ENCODE data around the gene SAMD11.

Gene SAMD11

DNA sequence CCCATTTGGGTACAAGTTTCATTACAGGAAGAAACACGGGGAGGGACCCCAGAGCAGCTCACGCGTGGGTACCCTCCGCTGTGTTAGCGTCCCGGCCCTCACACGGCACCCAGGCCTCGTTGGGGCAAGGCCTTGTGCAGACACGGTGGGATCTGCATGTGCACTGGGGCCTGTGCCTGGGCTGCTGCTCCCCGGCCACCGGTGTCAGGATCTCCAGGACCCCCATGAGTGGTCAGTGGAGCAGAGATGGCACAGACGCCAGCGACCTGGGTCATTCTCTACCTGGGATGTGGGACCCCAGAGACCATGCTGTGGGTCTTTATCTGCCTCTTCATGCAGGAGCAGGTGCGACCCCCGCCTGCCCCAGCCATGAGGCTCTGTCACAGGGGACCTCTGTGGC lies 5.4 kb upstream of the SAMD11 start:
- Histone ChIP-seq H3K27me3 (replicated peaks; ENCODE audit: insufficient read depth, low read length) (peaks cover 100% of the 10 kb centered on the region), H3K27ac (ENCODE audit: low read length) (no peak overlapping the region), H3F3A (ENCODE audit: insufficient read depth, low read length) (no peaks in the 10 kb centered on the region), H3K9me2 (replicated peaks; ENCODE audit: insufficient read depth, low read length) (no peaks in the 10 kb centered on the region), H3K4me3 (ENCODE audit: low read length) (no peak overlapping the region), H3K36me3 (replicated peaks; ENCODE audit: insufficient read depth, low read length) (no peaks in the 10 kb centered on the region), H3K9me3 (replicated peaks; ENCODE audit: insufficient read depth, low read length) (no peaks in the 10 kb centered on the region), H4K20me1 (ENCODE audit: insufficient read depth, low read length) (no peaks in the 10 kb centered on the region), H3K79me2 (ENCODE audit: low read length) (no peaks in the 10 kb centered on the region), H3K4me2 (ENCODE audit: low read depth, low read length) (no peak overlapping the region), H2AFZ (ENCODE audit: low read length) (no peak overlapping the region), H3K4me1 (ENCODE audit: low read length) (no peaks in the 10 kb centered on the region; the same call in 1 of the 2 replicates), H3K9ac (ENCODE audit: low read length) (no peak overlapping the region)
- no peak for DNase-seq
- TF ChIP-seq EZH2 (optimal IDR thresholded peaks at IDR 0.05; ENCODE audit: low read depth, low read length) (no peak), EZH2phosphoT487 (IDR thresholded peaks at IDR 0.05; ENCODE audit: low read length) (no peak)
- TF ChIP-seq, protein P1, sequence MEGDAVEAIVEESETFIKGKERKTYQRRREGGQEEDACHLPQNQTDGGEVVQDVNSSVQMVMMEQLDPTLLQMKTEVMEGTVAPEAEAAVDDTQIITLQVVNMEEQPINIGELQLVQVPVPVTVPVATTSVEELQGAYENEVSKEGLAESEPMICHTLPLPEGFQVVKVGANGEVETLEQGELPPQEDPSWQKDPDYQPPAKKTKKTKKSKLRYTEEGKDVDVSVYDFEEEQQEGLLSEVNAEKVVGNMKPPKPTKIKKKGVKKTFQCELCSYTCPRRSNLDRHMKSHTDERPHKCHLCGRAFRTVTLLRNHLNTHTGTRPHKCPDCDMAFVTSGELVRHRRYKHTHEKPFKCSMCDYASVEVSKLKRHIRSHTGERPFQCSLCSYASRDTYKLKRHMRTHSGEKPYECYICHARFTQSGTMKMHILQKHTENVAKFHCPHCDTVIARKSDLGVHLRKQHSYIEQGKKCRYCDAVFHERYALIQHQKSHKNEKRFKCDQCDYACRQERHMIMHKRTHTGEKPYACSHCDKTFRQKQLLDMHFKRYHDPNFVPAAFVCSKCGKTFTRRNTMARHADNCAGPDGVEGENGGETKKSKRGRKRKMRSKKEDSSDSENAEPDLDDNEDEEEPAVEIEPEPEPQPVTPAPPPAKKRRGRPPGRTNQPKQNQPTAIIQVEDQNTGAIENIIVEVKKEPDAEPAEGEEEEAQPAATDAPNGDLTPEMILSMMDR (IDR thresholded peaks at IDR 0.05; ENCODE audit: low read length): no peak

DNA sequence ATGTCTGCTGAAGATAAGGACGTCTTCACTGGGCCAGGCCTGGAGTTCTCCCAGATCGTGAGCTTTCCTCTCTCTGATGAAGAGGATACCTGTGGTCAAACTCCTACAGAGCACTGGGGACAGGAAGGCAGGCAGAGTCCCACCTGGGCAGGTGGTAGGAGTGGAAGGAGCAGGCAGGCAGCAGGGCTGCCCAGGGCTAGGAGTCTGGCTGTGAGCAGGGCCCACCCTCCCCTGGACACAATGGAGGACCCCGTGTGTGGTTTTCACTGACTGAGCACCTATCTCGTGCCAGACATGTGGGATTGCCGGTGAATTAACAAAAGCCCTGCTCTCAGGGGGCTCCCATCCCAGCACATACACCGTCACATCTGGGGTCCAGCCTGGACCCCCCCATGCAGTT lies 4.9 kb upstream of the SAMD11 start:
- no peaks in the 10 kb centered on the region for H3K36me3 ChIP-seq (replicated peaks; ENCODE audit: insufficient read depth, low read length)
- H4K20me1 ChIP-seq (ENCODE audit: insufficient read depth, low read length): no peaks in the 10 kb centered on the region
- no peaks in the 10 kb centered on the region for H3K79me2 ChIP-seq (ENCODE audit: low read length)
- no peaks in the 10 kb centered on the region for H3F3A ChIP-seq (ENCODE audit: insufficient read depth, low read length)
- no peak for DNase-seq
- no peak overlapping the region for H3K9ac ChIP-seq (ENCODE audit: low read length)
- H3K4me3 ChIP-seq (ENCODE audit: low read length): no peak overlapping the region
- H3K4me1 ChIP-seq (ENCODE audit: low read length): no peaks in the 10 kb centered on the region; the same call in 1 of the 2 replicates
- no peak overlapping the region for H2AFZ ChIP-seq (ENCODE audit: low read length)
- no peaks in the 10 kb centered on the region for H3K9me2 ChIP-seq (replicated peaks; ENCODE audit: insufficient read depth, low read length)
- no peak overlapping the region for H3K4me2 ChIP-seq (ENCODE audit: low read depth, low read length)
- TF ChIP-seq EZH2phosphoT487 (IDR thresholded peaks at IDR 0.05; ENCODE audit: low read length): no peak
- no peak for TF ChIP-seq EZH2 (optimal IDR thresholded peaks at IDR 0.05; ENCODE audit: low read depth, low read length)
- TF ChIP-seq, protein P1 (IDR thresholded peaks at IDR 0.05; ENCODE audit: low read length): no peak
- H3K27me3 ChIP-seq (replicated peaks; ENCODE audit: insufficient read depth, low read length): peaks cover 98% of the 10 kb centered on the region
- no peaks in the 10 kb centered on the region for H3K9me3 ChIP-seq (replicated peaks; ENCODE audit: insufficient read depth, low read length)
- no peak overlapping the region for H3K27ac ChIP-seq (ENCODE audit: low read length)

DNA sequence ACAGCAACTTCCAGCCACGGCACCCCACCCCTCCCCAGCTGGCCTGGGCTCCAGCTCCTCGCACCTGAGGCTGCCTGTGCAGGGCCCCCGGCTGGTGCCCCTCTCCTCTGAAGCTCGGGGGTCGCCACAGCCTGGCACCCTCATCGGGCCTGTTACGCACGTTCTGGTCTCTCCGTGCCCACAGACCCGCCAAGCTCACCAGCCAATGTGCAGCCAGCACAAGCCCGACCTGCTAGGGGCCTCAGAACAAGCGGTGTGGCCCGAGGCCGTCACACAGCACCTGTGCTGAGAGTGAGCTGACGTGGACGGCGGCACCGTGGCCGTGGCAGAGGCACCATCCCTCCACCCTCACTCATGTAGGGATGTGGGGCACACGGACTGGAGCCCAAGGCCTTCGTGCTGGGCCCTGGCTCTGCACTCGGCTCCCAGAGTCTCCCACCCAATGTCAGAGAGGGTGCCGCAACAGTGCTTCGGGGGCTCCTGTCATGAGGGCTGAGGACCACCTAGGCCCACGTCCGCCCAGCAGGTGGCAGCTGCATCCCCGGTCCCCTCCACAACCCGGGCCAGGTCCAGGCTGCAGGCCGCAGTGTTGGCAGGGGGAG lies 4.4 kb upstream of the SAMD11 start:
- no peaks in the 10 kb centered on the region for H4K20me1 ChIP-seq (ENCODE audit: insufficient read depth, low read length)
- DNase-seq: no peak
- no peak overlapping the region for H3K27ac ChIP-seq (ENCODE audit: low read length)
- H3K4me2 ChIP-seq (ENCODE audit: low read depth, low read length): no peak overlapping the region
- no peaks in the 10 kb centered on the region for H3K9me3 ChIP-seq (replicated peaks; ENCODE audit: insufficient read depth, low read length)
- no peaks in the 10 kb centered on the region for H3F3A ChIP-seq (ENCODE audit: insufficient read depth, low read length)
- no peak overlapping the region for H2AFZ ChIP-seq (ENCODE audit: low read length)
- no peaks in the 10 kb centered on the region for H3K36me3 ChIP-seq (replicated peaks; ENCODE audit: insufficient read depth, low read length)
- no peaks in the 10 kb centered on the region for H3K79me2 ChIP-seq (ENCODE audit: low read length)
- no peak overlapping the region for H3K9ac ChIP-seq (ENCODE audit: low read length)
- H3K4me1 ChIP-seq (ENCODE audit: low read length): no peaks in the 10 kb centered on the region; the same call in 1 of the 2 replicates
- H3K27me3 ChIP-seq (replicated peaks; ENCODE audit: insufficient read depth, low read length): peaks cover 92% of the 10 kb centered on the region
- no peak overlapping the region for H3K4me3 ChIP-seq (ENCODE audit: low read length)
- TF ChIP-seq, protein P1 (IDR thresholded peaks at IDR 0.05; ENCODE audit: low read length): no peak
- TF ChIP-seq EZH2 (optimal IDR thresholded peaks at IDR 0.05; ENCODE audit: low read depth, low read length): no peak
- TF ChIP-seq EZH2phosphoT487 (IDR thresholded peaks at IDR 0.05; ENCODE audit: low read length): no peak
- no peaks in the 10 kb centered on the region for H3K9me2 ChIP-seq (replicated peaks; ENCODE audit: insufficient read depth, low read length)
